Limb (tissue), 2 donors: Measurements from ENCODE around the gene AMACR.

Experiments
- DNase-seq, 2 donors: peaks; one replicate each; pipeline ENCODE4 v3.0.0-alpha.2; 2016; ENCODE audit errors: extremely low spot score in 2 of 2

Gene AMACR

GRCh38 chr5:34008802-34009201 is 952 bp upstream of the AMACR start:
- no peak for DNase-seq

GRCh38 chr5:34007201-34007620 is 639 bp downstream of the AMACR start:
- DNase-seq, result peak in 1 of 2 donors; percentile 36

- DNase-seq, result no peak
Measured at GRCh38 chr5:34005681-34006080, 2.2 kb downstream of the AMACR start.

- DNase-seq, result no peak
Measured at GRCh38 chr5:34005211-34005610, 2.6 kb downstream of the AMACR start.

GRCh38 chr5:34003941-34004340 is 3.9 kb downstream of the AMACR start:
- DNase-seq, result no peak

- no peak for DNase-seq
Measured at GRCh38 chr5:34002629-34003328, 5.1 kb downstream of the AMACR start.

GRCh38 chr5:34001241-34001841 is 6.5 kb downstream of the AMACR start:
- DNase-seq, result peak in 1 of 2 donors; percentile 42

- DNase-seq, result no peak
Measured at GRCh38 chr5:33999978-34000377, 7.9 kb downstream of the AMACR start.

- peak in 1 of 2 donors; percentile 76 for DNase-seq
Measured at GRCh38 chr5:33997331-33997983, 10.4 kb downstream of the AMACR start.

GRCh38 chr5:33995865-33996264 is 12.0 kb downstream of the AMACR start:
- no peak for DNase-seq

- no peak for DNase-seq
Measured at GRCh38 chr5:33994845-33995244, 13.0 kb downstream of the AMACR start.

- DNase-seq, result no peak
Measured at GRCh38 chr5:33992864-33993263, 15.0 kb downstream of the AMACR start.

- DNase-seq, result no peak
Measured at GRCh38 chr5:33985447-33985846, 22.4 kb downstream of the AMACR start.

- DNase-seq, result no peak
Measured at GRCh38 chr5:33984671-33985124, 23.2 kb downstream of the AMACR start, which contains the start of gene SLC45A2. Gene SLC45A2 (minus strand): TSS chr5:33984693. CDS start chr5:33984583, 110 bp downstream.

GRCh38 chr5:33984178-33984577 is 23.7 kb downstream of the AMACR start:
- DNase-seq, result no peak

- DNase-seq, result no peak
Measured at GRCh38 chr5:33981408-33982162, 26.3 kb downstream of the AMACR start.

GRCh38 chr5:33980030-33980429 is 27.8 kb downstream of the AMACR start:
- DNase-seq, result no peak

- DNase-seq, result no peak
Measured at GRCh38 chr5:33978306-33978705, 29.5 kb downstream of the AMACR start.

- DNase-seq, result no peak
Measured at GRCh38 chr5:33976307-33976706, 31.5 kb downstream of the AMACR start.

- DNase-seq, result peak in 1 of 2 donors; percentile 34
Measured at GRCh38 chr5:33975852-33976251, 32.0 kb downstream of the AMACR start.

- DNase-seq, result no peak
Measured at GRCh38 chr5:33973271-33973670, 34.6 kb downstream of the AMACR start.
